Measurements from ENCODE around the gene NR1H2. TPM values are rescaled to one million over a fixed set of nuclear protein-coding genes. Genes with fewer than 3 reads are reported as not detected.

Gene NR1H2
- 54.0 and 64.3 TPM in 2 replicates for total RNA-seq

GRCh38 chr19:50376166-50377050, at the start of gene NR1H2:
TSS of gene NR1H2 (plus strand) at chr19:50376457. CDS start at chr19:50377606, 1,149 bp downstream.

GRCh38 chr19:50329146-50329925, 46.9 kb upstream of the NR1H2 start, which contains the start of gene KCNC3:
TSS of gene KCNC3 (minus strand) at chr19:50329377. CDS start at chr19:50329082, 295 bp downstream.

GRCh38 chr19:50365434-50366306, 10.6 kb upstream of the NR1H2 start, which contains the start of gene NAPSA:
TSS of gene NAPSA (minus strand) at chr19:50365639. CDS start at chr19:50365621, 18 bp downstream.

GRCh38 chr19:50383852-50384684, 7.8 kb downstream of the NR1H2 start, which contains the start of gene POLD1:
TSS of gene POLD1 (plus strand) at chr19:50384347. CDS start at chr19:50398852, 14,505 bp downstream.

DNA sequence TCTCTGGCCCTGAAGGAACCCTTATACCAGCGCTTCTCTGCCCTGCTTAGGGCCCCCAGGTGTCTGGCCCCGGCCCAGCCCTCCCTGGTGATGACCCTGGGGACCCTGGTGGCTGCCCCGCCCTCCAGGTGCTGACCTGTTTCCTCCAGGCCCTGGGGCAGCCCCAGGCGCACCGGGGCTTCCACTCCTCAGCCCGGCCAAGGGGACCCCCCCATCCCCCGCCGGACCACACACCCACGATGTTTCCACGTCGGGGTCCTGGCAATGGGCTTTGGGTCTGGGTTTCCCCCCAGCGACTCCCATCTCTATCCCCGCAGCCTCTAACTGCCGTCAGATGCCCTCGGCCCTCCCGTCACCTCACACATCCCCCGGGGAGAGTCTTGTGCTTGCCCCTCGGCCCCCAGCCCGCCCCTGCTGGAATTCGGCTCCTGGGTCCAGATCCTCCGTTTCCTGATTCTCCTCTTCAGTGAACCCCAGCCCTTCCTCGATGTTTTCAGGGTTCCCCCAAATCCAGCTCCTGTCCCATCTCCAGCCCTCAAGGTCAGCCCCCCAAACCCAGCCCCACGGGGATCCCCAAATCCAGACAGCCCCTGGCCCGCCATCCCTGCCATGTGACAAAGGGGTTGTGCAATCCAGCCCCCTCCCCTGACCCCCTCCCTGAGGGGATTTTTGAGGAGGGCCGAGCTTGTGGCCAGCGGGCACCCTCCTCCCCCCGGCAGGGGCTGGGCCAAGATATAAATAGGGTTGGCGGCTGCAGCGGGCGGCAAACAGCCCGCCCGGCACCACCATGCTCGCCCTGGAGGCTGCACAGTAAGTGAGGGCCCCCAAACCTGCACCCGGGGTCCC, 42.1 kb downstream of the NR1H2 start, which contains the start of gene SPIB:
SPIB (plus strand) TSS at position 763 of the 846 bp plus-strand sequence; CDS start at position 788, 25 bp downstream.

GRCh38 chr19:50432221-50433028, 56.2 kb downstream of the NR1H2 start, which contains the start of gene MYBPC2:
TSS of gene MYBPC2 (plus strand) at chr19:50432892. CDS start at chr19:50432954, 62 bp downstream.

Other genes starting within 250 kb of the NR1H2 start
- gene IZUMO2, start 213.2 kb upstream of the NR1H2 start, total RNA-seq: not detected in 2 replicates
- gene MYH14, start 172.8 kb upstream of the NR1H2 start, total RNA-seq: 43.9 and 49.5 TPM in 2 replicates
- gene KCNC3, start 47.1 kb upstream of the NR1H2 start, total RNA-seq: 0.14 TPM in 2 replicates
- 0.56 and 1.1 TPM in 2 replicates for gene NAPSA, start 10.8 kb upstream of the NR1H2 start, total RNA-seq
- gene POLD1, start 7.9 kb downstream of the NR1H2 start, total RNA-seq: 52.4 and 60.2 TPM in 2 replicates
- gene SPIB, start 42.5 kb downstream of the NR1H2 start, total RNA-seq: not detected in 2 replicates
- gene MYBPC2, start 56.4 kb downstream of the NR1H2 start, total RNA-seq: not detected in 2 replicates
- 59.8 and 84.2 TPM in 2 replicates for gene EMC10, start 100.0 kb downstream of the NR1H2 start, total RNA-seq
- gene GARIN5A, start 100.4 kb downstream of the NR1H2 start, total RNA-seq: 1.5 TPM in 1 of 2 replicates, not detected in the other
- gene JOSD2, start 134.7 kb downstream of the NR1H2 start, total RNA-seq: 30.2 and 39.1 TPM in 2 replicates
- not detected in 2 replicates for gene ASPDH, start 137.5 kb downstream of the NR1H2 start, total RNA-seq
- 0.07 TPM in 1 of 2 replicates, not detected in the other for gene LRRC4B, start 192.0 kb downstream of the NR1H2 start, total RNA-seq

Data from airway epithelial cell (primary cell).